ENCODE measurements around the gene GTF3C1.

DNA sequence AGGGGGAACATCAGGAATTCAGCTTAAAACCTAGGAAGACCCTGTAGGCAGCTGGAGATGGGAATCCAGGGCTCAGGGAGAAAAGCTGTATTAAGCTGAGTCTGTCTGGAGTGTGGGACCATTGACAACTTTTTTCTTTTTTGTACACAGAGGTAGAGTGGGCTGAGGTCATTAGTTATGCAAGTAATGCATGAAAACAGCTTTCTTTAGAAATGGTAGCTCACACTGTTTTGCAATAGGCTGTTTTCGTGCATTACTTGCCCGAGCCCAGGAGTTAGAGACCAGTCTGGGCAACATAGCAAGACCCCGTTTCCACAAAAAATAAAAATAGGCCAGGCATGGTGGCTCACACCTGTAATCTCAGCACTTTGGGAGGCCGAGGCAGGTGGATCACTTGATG is 46.7 kb upstream of the GTF3C1 start:
- TF ChIP-seq, protein P1, sequence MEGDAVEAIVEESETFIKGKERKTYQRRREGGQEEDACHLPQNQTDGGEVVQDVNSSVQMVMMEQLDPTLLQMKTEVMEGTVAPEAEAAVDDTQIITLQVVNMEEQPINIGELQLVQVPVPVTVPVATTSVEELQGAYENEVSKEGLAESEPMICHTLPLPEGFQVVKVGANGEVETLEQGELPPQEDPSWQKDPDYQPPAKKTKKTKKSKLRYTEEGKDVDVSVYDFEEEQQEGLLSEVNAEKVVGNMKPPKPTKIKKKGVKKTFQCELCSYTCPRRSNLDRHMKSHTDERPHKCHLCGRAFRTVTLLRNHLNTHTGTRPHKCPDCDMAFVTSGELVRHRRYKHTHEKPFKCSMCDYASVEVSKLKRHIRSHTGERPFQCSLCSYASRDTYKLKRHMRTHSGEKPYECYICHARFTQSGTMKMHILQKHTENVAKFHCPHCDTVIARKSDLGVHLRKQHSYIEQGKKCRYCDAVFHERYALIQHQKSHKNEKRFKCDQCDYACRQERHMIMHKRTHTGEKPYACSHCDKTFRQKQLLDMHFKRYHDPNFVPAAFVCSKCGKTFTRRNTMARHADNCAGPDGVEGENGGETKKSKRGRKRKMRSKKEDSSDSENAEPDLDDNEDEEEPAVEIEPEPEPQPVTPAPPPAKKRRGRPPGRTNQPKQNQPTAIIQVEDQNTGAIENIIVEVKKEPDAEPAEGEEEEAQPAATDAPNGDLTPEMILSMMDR (IDR thresholded peaks at IDR 0.05 in 8 of 11, conservative IDR thresholded peaks at IDR 0.05 in 3 of 11): no peak
- no peak for TF ChIP-seq POLR2A (IDR thresholded peaks at IDR 0.05)
- no peak for TF ChIP-seq POLR2AphosphoS5 (IDR thresholded peaks at IDR 0.05)
